ENCODE measurements around the gene PRKCE.

DNA sequence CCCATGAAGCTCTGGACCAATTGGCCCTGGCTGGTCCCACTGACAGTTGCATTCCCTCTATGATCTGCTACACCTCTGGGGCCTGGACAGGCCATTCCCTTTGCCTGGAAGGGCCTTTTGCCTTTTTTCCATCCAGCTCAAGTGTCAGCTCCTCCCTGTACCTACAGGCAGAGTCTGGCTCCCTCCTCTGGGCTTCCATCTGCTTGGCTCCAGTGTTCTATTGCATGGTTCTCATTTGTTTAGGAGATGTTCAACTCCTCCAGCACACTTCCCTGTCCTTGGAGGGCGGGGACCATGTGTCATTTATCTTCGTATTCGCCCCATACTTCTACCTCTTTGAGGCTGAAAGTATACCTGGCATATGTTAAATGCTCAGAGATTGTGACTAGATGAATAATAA is 61.1 kb downstream of the PRKCE start:
- TF ChIP-seq, protein P1, sequence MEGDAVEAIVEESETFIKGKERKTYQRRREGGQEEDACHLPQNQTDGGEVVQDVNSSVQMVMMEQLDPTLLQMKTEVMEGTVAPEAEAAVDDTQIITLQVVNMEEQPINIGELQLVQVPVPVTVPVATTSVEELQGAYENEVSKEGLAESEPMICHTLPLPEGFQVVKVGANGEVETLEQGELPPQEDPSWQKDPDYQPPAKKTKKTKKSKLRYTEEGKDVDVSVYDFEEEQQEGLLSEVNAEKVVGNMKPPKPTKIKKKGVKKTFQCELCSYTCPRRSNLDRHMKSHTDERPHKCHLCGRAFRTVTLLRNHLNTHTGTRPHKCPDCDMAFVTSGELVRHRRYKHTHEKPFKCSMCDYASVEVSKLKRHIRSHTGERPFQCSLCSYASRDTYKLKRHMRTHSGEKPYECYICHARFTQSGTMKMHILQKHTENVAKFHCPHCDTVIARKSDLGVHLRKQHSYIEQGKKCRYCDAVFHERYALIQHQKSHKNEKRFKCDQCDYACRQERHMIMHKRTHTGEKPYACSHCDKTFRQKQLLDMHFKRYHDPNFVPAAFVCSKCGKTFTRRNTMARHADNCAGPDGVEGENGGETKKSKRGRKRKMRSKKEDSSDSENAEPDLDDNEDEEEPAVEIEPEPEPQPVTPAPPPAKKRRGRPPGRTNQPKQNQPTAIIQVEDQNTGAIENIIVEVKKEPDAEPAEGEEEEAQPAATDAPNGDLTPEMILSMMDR (IDR thresholded peaks at IDR 0.05) = no peak
- no peak for TF ChIP-seq EZH2 (IDR thresholded peaks at IDR 0.05; ENCODE audit: borderline replicate concordance, insufficient read depth, low read depth, low read length, poor library complexity, severe bottlenecking)
